CD4-positive, alpha-beta T cell (primary cell): ENCODE data around the gene TXLNA. TPM values are rescaled to one million over a fixed set of nuclear protein-coding genes. Genes with fewer than 3 reads are reported as not detected.

Experiments used
- ATAC-seq: fragments of 200-7000 bp; cut with Tn5 transposase; one replicate; pipeline ENCODE4 v1.10.0; 2022; ENCODE audit warnings: mild to moderate bottlenecking; ENCODE audit not compliant: poor library complexity
- CTCF ChIA-PET: fragments of 350-600 bp; sonication (Branson Sonifier 250); formaldehyde crosslinking; loops from one replicate; lab custom pipeline; 2021; ENCODE audit warnings: antibody characterized with exemption, inconsistent platforms; lab: Charles Lee
- POLR2A ChIA-PET: fragments of 350-600 bp; sonication (Branson Sonifier 250); formaldehyde crosslinking; loops from one replicate; lab custom pipeline; 2021; ENCODE audit warnings: antibody characterized with exemption, inconsistent platforms; lab: Charles Lee
- DNase-seq, 14 experiments: peaks; one replicate each; pipeline ENCODE4 v3.0.0-alpha.2; 2013 to 2020; ENCODE audit warnings: mixed read lengths in 2 of 14
- H3K27ac ChIP-seq, 2 donors: one replicate each; pipeline versions ENCODE4 v1.5.1 to v1.7.0; 2013; ENCODE audit warnings: low read length in 2 of 2, low read depth in 1 of 2, mild to moderate bottlenecking in 1 of 2
- H3K27me3 ChIP-seq, 2 experiments: 1 replicate in 1 of 2; 2 replicates in 1 of 2; pipeline versions ENCODE4 v1.6.1 to v1.7.0; 2013; ENCODE audit warnings: low read length in 2 of 2, control low read depth in 1 of 2, mild to moderate bottlenecking in 1 of 2, moderate library complexity in 1 of 2; ENCODE audit not compliant: insufficient read depth in 2 of 2, control insufficient read depth in 1 of 2
- H3K36me3 ChIP-seq: one replicate; pipeline ENCODE4 v1.6.1; 2013; ENCODE audit warnings: low read length, control low read depth; ENCODE audit not compliant: insufficient read depth
- H3K4me1 ChIP-seq: one replicate; pipeline ENCODE4 v1.6.1; 2013; ENCODE audit warnings: low read length, control low read depth; ENCODE audit not compliant: insufficient read depth
- H3K4me3 ChIP-seq: one replicate; pipeline ENCODE4 v1.5.1; 2013; ENCODE audit warnings: mild to moderate bottlenecking, low read length, moderate library complexity
- H3K9me3 ChIP-seq, 2 experiments: 1 replicate in 1 of 2; 2 replicates in 1 of 2; pipeline versions ENCODE4 v1.6.1 to v1.7.0; 2013; ENCODE audit warnings: low read length in 2 of 2, mild to moderate bottlenecking in 2 of 2, control low read depth in 1 of 2, moderate library complexity in 1 of 2; ENCODE audit not compliant: control insufficient read depth in 1 of 2, insufficient read depth in 1 of 2
- H3K27ac Mint-ChIP-seq: one replicate; pipeline ENCODE4 v1.8.0; 2020; ENCODE audit warnings: mixed read lengths
- H3K27me3 Mint-ChIP-seq: one replicate; pipeline ENCODE4 v1.8.0; 2021; ENCODE audit warnings: mixed read lengths
- H3K36me3 Mint-ChIP-seq: one replicate; pipeline ENCODE4 v1.8.0; 2021; ENCODE audit warnings: low read depth, mixed read lengths
- H3K4me1 Mint-ChIP-seq: one replicate; pipeline ENCODE4 v1.8.0; 2021; ENCODE audit warnings: low read depth, mixed read lengths
- H3K4me3 Mint-ChIP-seq: one replicate; pipeline ENCODE4 v1.8.0; 2020; ENCODE audit warnings: mild to moderate bottlenecking, mixed read lengths
- H3K9me3 Mint-ChIP-seq: one replicate; pipeline ENCODE4 v1.8.0; 2020; ENCODE audit warnings: mixed read lengths
- intact Hi-C, 2 experiments: fragments of 100-400 bp; cut with DNase I in 1 of 2; cut with micrococcal nuclease in 1 of 2; formaldehyde crosslinking; loops; one replicate each; pipeline versions ENCODE4 v1.15.1 to v1.9.0; 2023 to 2025; cut with DNase I, micrococcal nuclease
- total RNA-seq, 174 experiments: library from RNA in 2 of 174; stranded (reverse) in 2 of 174; gene quantifications; one replicate each; pipeline ENCODE4 v1.2.3 and lab custom pipeline; 2021 to 2026
- TF ChIP-seq, protein P1 (sequence below): fragments of 200-600 bp; IDR thresholded peaks from one replicate; pipeline ENCODE4 v1.8.0; 2022; ENCODE audit warnings: antibody characterized with exemption, mild to moderate bottlenecking

The TXLNA gene
- total RNA-seq, 2 experiments from 2014 or later: 6.3 to 6.4 TPM

DNA sequence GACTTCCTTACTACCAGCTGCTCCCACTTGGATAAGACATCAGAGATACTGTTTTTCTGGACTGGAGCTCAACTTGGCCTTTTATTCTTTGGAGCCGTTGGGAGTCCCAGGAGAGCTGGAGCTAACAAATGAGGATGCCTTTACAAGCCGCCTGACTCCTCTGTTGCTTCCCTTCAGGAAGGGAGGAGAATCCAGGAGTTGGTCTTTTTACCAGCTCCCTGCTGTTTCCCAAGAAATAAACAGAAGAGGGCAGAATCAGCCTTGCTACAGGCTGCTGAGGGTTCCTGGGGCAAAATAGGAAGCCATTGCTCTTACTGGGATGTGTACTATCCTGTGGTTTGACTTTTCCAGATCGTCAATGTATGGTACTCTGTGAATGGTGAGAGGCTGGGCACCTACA lies 44.2 kb downstream of the TXLNA start:
- no peak for ATAC-seq
- ChIA-PET CTCF (interaction anchor here (0.6 to 1.6 kb wide), 7 partner anchors 16 to 112 kb away, joined by 3 to 5 read pairs (median 4); partner anchors contain the start of gene MARCKSL1), POLR2A (interaction anchor here (1.6 to 2.8 kb wide), 2 partner anchors 27 to 171 kb away, joined by 9 read pairs; partner anchors contain the start of genes BSDC1 and LCK)
- no peak overlapping the region for H3K4me3 ChIP-seq
- Mint-ChIP-seq H3K4me1 (peaks cover 46% of the 10 kb centered on the region), H3K9me3 (no peaks in the 10 kb centered on the region), H3K27ac (peak overlapping the region; percentile 99), H3K27me3 (no peaks in the 10 kb centered on the region), H3K36me3 (peaks cover 71% of the 10 kb centered on the region), H3K4me3 (peak overlapping the region; percentile 99)
- peaks cover 34% of the 10 kb centered on the region for H3K4me1 ChIP-seq
- H3K9me3 ChIP-seq: no peaks in the 10 kb centered on the region
- intact Hi-C loops: loop anchor here (2.0 to 10.0 kb wide), 2 partner anchors 27 to 51 kb away; partner anchors contain the start of gene LCK (in 1 of the 2)
- peaks cover 44% of the 10 kb centered on the region for H3K36me3 ChIP-seq
- H3K27ac ChIP-seq: no peak overlapping the region
- no peaks in the 10 kb centered on the region for H3K27me3 ChIP-seq
- TF ChIP-seq, protein P1, sequence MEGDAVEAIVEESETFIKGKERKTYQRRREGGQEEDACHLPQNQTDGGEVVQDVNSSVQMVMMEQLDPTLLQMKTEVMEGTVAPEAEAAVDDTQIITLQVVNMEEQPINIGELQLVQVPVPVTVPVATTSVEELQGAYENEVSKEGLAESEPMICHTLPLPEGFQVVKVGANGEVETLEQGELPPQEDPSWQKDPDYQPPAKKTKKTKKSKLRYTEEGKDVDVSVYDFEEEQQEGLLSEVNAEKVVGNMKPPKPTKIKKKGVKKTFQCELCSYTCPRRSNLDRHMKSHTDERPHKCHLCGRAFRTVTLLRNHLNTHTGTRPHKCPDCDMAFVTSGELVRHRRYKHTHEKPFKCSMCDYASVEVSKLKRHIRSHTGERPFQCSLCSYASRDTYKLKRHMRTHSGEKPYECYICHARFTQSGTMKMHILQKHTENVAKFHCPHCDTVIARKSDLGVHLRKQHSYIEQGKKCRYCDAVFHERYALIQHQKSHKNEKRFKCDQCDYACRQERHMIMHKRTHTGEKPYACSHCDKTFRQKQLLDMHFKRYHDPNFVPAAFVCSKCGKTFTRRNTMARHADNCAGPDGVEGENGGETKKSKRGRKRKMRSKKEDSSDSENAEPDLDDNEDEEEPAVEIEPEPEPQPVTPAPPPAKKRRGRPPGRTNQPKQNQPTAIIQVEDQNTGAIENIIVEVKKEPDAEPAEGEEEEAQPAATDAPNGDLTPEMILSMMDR: no peak
- no peak for DNase-seq

DNA sequence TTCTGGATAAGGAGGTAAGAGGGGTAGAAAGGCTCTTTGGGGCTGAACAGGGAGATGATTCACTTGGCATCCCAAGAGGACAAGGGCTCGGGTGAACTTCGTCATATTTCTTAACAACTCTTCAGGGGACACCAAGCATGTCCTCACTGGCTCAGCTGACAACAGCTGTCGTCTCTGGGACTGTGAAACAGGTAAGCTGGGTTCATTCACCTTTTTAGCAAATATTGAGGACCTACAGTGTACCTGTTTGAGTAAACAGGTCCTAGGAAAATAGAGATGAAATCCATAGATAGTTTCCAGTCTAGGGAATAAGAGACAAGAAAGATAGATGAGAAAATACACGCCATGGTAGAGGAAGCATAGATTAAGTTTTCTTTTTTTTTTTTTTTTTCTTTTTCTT lies 44.8 kb downstream of the TXLNA start:
- Mint-ChIP-seq H3K4me1 (peaks cover 46% of the 10 kb centered on the region), H3K4me3 (peak overlapping the region; percentile 99), H3K27me3 (no peaks in the 10 kb centered on the region), H3K36me3 (peaks cover 74% of the 10 kb centered on the region), H3K9me3 (no peaks in the 10 kb centered on the region), H3K27ac (peak overlapping the region; percentile 99)
- no peak overlapping the region for H3K4me3 ChIP-seq
- no peak overlapping the region for H3K27ac ChIP-seq
- no peak for ATAC-seq
- TF ChIP-seq, protein P1: no peak
- H3K9me3 ChIP-seq: no peaks in the 10 kb centered on the region
- H3K4me1 ChIP-seq: peaks cover 34% of the 10 kb centered on the region
- H3K36me3 ChIP-seq: peaks cover 49% of the 10 kb centered on the region
- intact Hi-C loops: loop anchor here in 1 of 2 experiments (10.0 kb wide), 1 partner anchor 51 kb away; no protein-coding TSS in a partner anchor
- ChIA-PET CTCF (interaction anchor here (1.1 to 1.6 kb wide), 4 partner anchors 9 to 112 kb away, joined by 3 to 5 read pairs (median 4); partner anchors contain the start of gene MARCKSL1), POLR2A (no interaction called here)
- DNase-seq: no peak
- H3K27me3 ChIP-seq: no peaks in the 10 kb centered on the region

DNA sequence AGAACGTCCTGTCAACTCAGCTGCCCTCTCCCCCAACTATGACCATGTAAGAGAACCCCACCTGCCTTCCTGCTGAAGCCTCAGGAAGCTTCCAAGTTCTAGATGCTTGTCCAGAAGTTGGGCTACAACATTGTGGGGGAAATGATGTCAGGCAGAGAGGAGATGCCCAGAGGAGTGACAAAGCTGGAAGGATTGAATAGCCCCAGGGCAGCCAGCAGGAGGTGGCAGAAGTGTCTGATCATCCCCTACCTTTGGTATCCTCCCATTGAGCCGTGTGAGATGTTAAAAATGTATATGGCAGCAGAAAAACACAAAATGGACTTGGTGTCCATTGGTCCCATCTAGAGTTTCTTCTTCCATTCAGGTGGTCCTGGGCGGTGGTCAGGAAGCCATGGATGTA lies 49.3 kb downstream of the TXLNA start:
- peaks cover 19% of the 10 kb centered on the region for H3K4me1 Mint-ChIP-seq
- ChIA-PET CTCF (interaction anchor here (0.9 to 2.5 kb wide), 3 partner anchors 12 to 61 kb away, joined by 3 to 8 read pairs (median 7); no protein-coding TSS in a partner anchor), POLR2A (interaction anchor here (1.0 kb wide), 1 partner anchor 21 kb away, joined by 6 read pairs; no protein-coding TSS in a partner anchor)
- TF ChIP-seq, protein P1: no peak
- H3K27ac Mint-ChIP-seq: no peak overlapping the region
- no peak overlapping the region for H3K4me3 Mint-ChIP-seq
- no peak overlapping the region for H3K4me3 ChIP-seq
- no peaks in the 10 kb centered on the region for H3K9me3 ChIP-seq
- intact Hi-C loops: loop anchor here in 1 of 2 experiments (10.0 kb wide), 1 partner anchor 46 kb away; no protein-coding TSS in a partner anchor
- H3K4me1 ChIP-seq: peaks cover 10% of the 10 kb centered on the region
- no peak overlapping the region for H3K27ac ChIP-seq
- no peaks in the 10 kb centered on the region for H3K27me3 Mint-ChIP-seq
- DNase-seq: no peak
- no peak for ATAC-seq
- H3K36me3 Mint-ChIP-seq: peaks cover 57% of the 10 kb centered on the region
- H3K9me3 Mint-ChIP-seq: no peaks in the 10 kb centered on the region
- no peaks in the 10 kb centered on the region for H3K27me3 ChIP-seq
- peaks cover 71% of the 10 kb centered on the region for H3K36me3 ChIP-seq
